GM11168 (cell line): ENCODE measurements around the gene DOCK4.
"Not testable (repeated sequence)": the region's sequence is repeated elsewhere in the genome, so short reads cannot be mapped to it uniquely, and the experiment has no call there.

Experiments used
- in situ Hi-C: fragments of 300-500 bp; cut with MboI; formaldehyde crosslinking; loops from one replicate; pipeline ENCODE4 v1.12.0; 2022; ENCODE audit warnings: low sequenced_read_pairs; ENCODE audit not compliant: unreplicated experiment

DOCK4 gene

DNA sequence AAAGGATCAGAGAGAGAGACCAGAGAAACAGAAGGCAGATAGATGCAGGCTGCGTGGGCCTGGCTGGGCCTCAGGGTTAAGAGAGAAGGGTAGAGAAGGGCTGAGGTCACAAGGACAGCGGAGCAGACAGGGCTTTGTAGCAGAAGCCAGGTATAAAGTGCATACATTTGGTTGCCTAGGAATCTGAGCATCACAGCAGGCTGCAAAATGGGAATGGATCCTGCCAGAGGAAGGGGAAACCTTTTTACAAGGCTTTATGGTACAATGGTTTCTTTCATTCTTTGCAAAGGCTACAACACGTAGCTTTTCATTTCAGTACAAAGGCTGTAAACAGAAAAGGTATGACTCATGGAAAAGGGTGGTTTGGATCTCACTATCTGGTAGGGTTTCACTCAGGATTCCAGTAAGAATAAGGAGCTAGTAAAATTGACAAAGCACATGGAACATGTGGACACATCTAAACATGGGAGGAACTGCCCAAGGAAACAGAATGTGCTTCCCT is 275.1 kb downstream of the DOCK4 start:
- in situ Hi-C loops, result no loop called here

- in situ Hi-C loops, result no loop called here
Observed at GRCh38 chr7:111929264-111929663, 276.9 kb downstream of the DOCK4 start.

- in situ Hi-C loops, result no loop called here
Observed at GRCh38 chr7:111927353-111928019, 278.7 kb downstream of the DOCK4 start.

- in situ Hi-C loops, result no loop called here
Observed at GRCh38 chr7:111920329-111920728, 285.9 kb downstream of the DOCK4 start.

DNA sequence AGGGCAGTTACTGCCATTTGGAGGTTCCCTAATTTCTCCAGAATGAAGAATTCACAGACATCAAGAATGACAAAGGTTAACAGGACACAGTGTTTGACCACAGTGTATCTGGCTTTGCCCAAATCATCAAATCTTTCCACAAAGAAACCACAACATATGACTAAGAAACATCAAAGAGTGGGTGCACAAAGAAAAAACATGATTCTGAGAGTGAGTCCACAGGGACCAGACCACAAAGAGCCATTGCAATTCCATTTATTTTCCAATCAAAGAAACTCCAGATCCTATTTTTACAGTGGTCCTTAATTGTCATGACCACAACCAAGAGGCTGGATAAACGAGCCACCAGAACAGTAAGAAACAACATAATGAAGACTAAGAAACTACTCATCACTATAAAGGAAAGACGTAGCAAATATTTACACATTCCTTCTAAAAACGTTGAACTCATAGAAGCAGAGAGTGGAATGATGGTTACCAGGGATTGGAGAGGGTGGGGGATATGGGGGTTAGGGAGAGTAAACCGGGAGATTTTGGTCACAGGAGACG is 286.5 kb downstream of the DOCK4 start:
- in situ Hi-C loops, result no loop called here

GRCh38 chr7:111919164-111919563 is 287.0 kb downstream of the DOCK4 start:
- in situ Hi-C loops, result no loop called here

DNA sequence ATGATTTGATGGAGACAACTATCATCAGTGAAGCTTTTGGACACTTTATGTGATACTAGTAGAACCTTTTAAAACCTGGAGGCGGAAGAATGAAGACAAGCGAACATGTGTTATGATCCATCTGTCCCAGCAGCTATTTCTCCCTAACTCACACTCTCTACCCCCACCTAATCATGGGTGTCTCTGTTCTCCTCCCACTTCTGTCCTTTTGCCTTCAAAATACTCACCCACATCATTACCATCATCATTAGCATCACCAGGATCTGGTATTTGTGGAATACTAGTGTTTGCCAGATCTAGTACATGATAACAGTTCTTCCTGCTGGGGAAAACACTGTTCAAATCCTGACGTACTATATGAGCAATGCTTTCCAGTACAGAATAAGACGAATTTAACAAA is 287.7 kb downstream of the DOCK4 start:
- in situ Hi-C loops, result no loop called here

- in situ Hi-C loops, result not testable (repeated sequence)
Observed at GRCh38 chr7:111917404-111917803, 288.8 kb downstream of the DOCK4 start.

DNA sequence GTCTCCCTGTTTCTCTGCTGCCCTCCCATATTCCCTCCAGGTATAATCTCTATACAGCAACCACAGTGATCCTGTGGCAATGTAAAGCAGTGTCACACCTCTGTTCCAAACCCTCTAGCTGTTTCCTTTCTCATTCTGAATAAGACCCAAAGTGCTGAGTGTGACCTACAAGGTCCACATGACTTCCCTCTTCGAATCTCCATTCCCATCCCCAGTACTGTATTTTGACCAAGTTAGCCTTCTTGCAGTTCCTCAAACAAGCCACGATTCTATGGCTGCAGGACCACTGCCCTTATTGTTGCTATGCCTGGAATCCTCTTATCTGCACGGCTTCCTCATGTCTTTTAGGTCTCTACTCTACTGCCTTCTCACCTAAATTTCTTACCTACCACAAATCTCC is 291.9 kb downstream of the DOCK4 start:
- in situ Hi-C loops, result no loop called here

DNA sequence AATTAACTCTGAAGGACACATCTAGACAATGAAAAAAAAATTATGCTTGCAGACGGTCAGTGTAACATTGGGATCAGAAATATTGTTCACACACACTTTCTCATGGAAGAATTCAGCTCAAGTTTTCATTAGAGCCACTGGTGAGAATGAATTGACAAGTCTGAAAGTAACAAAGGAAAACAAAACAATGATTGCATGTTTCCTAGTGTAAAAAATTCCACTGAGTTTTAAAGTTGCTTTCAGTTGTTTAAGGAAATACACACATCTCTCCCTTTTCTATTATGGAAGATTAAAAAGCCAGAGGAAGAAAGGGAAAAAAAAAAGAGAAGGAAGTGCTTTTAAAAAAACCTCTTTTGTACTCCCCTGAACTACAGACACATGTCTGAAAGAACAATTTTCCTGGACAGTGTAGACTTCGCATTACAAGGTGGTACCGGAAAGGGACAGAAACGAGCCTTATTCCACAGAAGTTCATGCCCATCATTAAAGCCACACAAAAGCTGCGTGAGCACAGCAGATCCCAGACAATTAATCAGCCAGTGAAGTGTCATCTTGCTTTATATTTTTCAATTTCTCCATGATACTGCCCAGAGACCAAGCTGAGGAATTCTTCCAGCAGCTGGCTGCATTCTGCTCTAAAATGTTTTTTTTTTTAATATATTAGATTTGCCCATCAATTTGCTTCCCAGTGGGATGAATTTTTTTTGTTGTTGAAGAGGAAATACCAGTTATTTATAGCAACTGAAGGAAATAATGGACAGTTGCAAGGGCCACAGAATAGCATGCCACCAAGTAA is 294.8 kb downstream of the DOCK4 start:
- in situ Hi-C loops, result no loop called here

GRCh38 chr7:111910656-111911055 is 295.5 kb downstream of the DOCK4 start:
- in situ Hi-C loops, result no loop called here

DNA sequence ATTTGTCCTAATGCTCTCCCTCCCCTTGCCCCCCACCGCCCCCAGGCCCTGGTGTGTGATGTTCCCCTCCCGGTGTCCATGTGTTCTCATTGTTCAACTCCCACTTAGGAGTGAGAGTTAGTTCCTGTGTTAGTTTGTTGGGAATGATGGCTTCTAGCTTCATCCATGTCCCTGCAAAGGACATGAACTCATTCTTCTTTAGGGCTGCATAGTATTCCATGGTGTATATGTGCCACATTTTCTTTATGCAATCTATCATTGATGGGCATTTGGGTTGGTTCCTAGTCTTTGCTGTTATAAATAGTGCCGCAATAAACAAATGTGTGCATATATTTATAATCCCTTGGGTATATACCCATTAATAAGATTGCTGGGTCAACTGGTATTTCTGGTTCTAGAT is 297.5 kb downstream of the DOCK4 start:
- in situ Hi-C loops, result not testable (repeated sequence)

- in situ Hi-C loops, result no loop called here
Observed at GRCh38 chr7:111903797-111904196, 302.4 kb downstream of the DOCK4 start.

GRCh38 chr7:111903016-111903415 is 303.2 kb downstream of the DOCK4 start:
- in situ Hi-C loops, result no loop called here

- in situ Hi-C loops, result no loop called here
Observed at GRCh38 chr7:111900283-111900682, 305.9 kb downstream of the DOCK4 start.

- in situ Hi-C loops, result no loop called here
Observed at GRCh38 chr7:111895049-111895448, 311.1 kb downstream of the DOCK4 start.

GRCh38 chr7:111894518-111894917 is 311.7 kb downstream of the DOCK4 start:
- in situ Hi-C loops, result no loop called here

GRCh38 chr7:111893190-111893589 is 313.0 kb downstream of the DOCK4 start:
- in situ Hi-C loops, result no loop called here

DNA sequence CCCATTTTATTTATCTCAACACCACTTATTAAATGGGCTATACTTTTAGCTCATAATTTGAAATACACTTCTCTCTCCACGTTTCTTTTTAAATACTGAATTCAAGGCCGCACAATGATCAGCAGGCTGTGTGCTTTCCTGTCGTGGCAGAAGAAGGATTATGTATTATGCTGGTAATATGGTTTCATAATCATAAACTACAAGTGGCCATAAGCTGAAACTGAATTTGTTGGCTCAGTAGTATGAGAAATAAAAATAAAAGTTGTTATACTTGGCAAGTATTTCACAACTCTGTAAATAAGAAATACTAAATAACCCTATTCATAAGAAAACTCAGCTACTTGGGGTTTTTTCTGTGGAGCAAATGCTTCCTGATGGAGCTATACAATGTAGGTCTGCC is 313.6 kb downstream of the DOCK4 start:
- in situ Hi-C loops, result no loop called here

DNA sequence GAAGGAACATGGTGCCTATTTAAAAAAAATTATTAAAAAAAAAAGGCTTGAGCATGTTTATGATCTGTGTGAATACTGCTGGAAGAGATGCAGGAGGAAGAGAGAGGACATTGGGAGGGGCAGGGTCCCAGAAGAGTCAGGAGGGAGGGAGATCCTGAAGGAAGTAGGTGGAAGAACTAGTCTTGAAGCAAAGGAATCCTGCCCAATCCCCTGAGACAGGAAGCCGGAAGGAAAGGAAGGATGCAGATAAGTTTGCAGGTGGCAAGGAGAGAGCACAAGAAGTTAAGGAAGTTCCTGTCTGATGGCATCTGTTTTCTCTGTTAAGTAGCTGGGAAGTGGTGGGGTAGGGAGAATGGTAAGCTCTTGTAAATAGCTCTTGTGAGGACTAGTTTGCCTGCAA is 318.5 kb downstream of the DOCK4 start:
- in situ Hi-C loops, result no loop called here

- in situ Hi-C loops, result no loop called here
Observed at GRCh38 chr7:111886233-111886632, 320.0 kb downstream of the DOCK4 start.
